Liver (tissue), 9 donors: ENCODE results near the gene CUX1. TPM values are rescaled to one million over a fixed set of nuclear protein-coding genes. Genes with fewer than 3 reads are reported as not detected.
"Not testable (repeated sequence)": the region's sequence is repeated elsewhere in the genome, so short reads cannot be mapped to it uniquely, and the experiment has no call there.

ENCODE experiments used
- DNase-seq: peaks from one replicate; pipeline ENCODE4 v3.0.0-alpha.2; 2017; ENCODE audit warnings: low spot score
- H3K27ac ChIP-seq, 2 donors: one replicate each; pipeline ENCODE4 v1.7.0; 2013; ENCODE audit warnings: inconsistent platforms in 2 of 2, low read length in 2 of 2, control low read depth in 1 of 2, low read depth in 1 of 2, mild to moderate bottlenecking in 1 of 2
- H3K27me3 ChIP-seq, 4 donors: one replicate each; pipeline versions ENCODE4 v1.6.1 to v1.7.0; 2013; ENCODE audit warnings: low read length in 3 of 4, inconsistent platforms in 1 of 4, mild to moderate bottlenecking in 1 of 4, moderate library complexity in 1 of 4; ENCODE audit not compliant: control insufficient read depth in 4 of 4, insufficient read depth in 4 of 4
- H3K36me3 ChIP-seq, 4 donors: one replicate each; pipeline versions ENCODE4 v1.6.1 to v1.7.0; 2013; ENCODE audit warnings: low read length in 3 of 4, mild to moderate bottlenecking in 3 of 4, low read depth in 1 of 4, moderate library complexity in 1 of 4; ENCODE audit not compliant: control insufficient read depth in 4 of 4, insufficient read depth in 3 of 4
- H3K4me1 ChIP-seq, 4 donors: one replicate each; pipeline versions ENCODE4 v1.6.1 to v1.7.0; 2013; ENCODE audit warnings: low read length in 3 of 4, mild to moderate bottlenecking in 3 of 4, moderate library complexity in 1 of 4; ENCODE audit not compliant: control insufficient read depth in 4 of 4, insufficient read depth in 4 of 4
- H3K4me3 ChIP-seq, 3 donors: one replicate each; pipeline versions ENCODE4 v1.6.1 to v1.7.0; 2013; ENCODE audit warnings: low read length in 3 of 3, control low read depth in 1 of 3, low read depth in 1 of 3, mild to moderate bottlenecking in 1 of 3
- H3K9ac ChIP-seq, 2 donors: one replicate each; pipeline ENCODE4 v1.7.0; 2013; ENCODE audit warnings: low read length in 2 of 2, mild to moderate bottlenecking in 2 of 2, moderate library complexity in 2 of 2, control low read depth in 1 of 2, low read depth in 1 of 2
- H3K9me3 ChIP-seq, 4 donors: one replicate each; pipeline versions ENCODE4 v1.6.1 to v1.7.0; 2013; ENCODE audit warnings: low read length in 3 of 4; ENCODE audit not compliant: control insufficient read depth in 4 of 4
- ATF3 ChIP-seq: IDR thresholded peaks from 2 replicates; pipeline ENCODE4 v1.6.1; 2016; ENCODE audit warnings: antibody characterized with exemption
- EGR1 ChIP-seq, 2 donors: IDR thresholded peaks; 2 replicates each; pipeline ENCODE4 v1.6.1; 2016 to 2018; ENCODE audit warnings: antibody characterized with exemption in 2 of 2, low read depth in 2 of 2
- FOXA2 ChIP-seq: IDR thresholded peaks from 2 replicates; pipeline ENCODE4 v1.6.1; 2016; ENCODE audit warnings: antibody characterized with exemption
- GABPA ChIP-seq, 2 donors: IDR thresholded peaks in 1 of 2; conservative IDR thresholded peaks in 1 of 2; 2 replicates each; pipeline ENCODE4 v1.6.1; 2016; ENCODE audit warnings: antibody characterized with exemption in 2 of 2, mild to moderate bottlenecking in 1 of 2, moderate library complexity in 1 of 2
- HNF4G ChIP-seq: IDR thresholded peaks from 2 replicates; pipeline ENCODE4 v1.6.1; 2016; ENCODE audit warnings: antibody characterized with exemption
- NR2F2 ChIP-seq: IDR thresholded peaks from 2 replicates; pipeline ENCODE4 v1.6.1; 2016; ENCODE audit warnings: antibody characterized with exemption
- REST ChIP-seq: IDR thresholded peaks from 2 replicates; pipeline ENCODE4 v1.6.1; 2016; ENCODE audit warnings: antibody characterized with exemption, mild to moderate bottlenecking
- TAF1 ChIP-seq: conservative IDR thresholded peaks from 2 replicates; pipeline ENCODE4 v1.6.1; 2016; ENCODE audit warnings: antibody characterized with exemption, mild to moderate bottlenecking
- WGBS: extraction: QIAGEN DNeasy Blood & Tissue Kit; methylation state at CpG from one replicate; pipeline ENCODE4 v1.1.7; 2013; 5-methylcytosine and 5-hydroxymethylcytosine counted together
- polyA plus RNA-seq, 2 donors: library from polyadenylated mRNA; stranded (reverse) in 1 of 2; unstranded in 1 of 2; fragments of 200-250 nt in 1 of 2; fragments of >200 nt in 1 of 2; fragmentation: Nextera tagmentation in 1 of 2; extraction: Ambion mirVana in 1 of 2; gene quantifications; one replicate each; pipeline versions ENCODE4 v1.2.1 to v1.2.3, GENCODE V29; 2013 to 2015
- total RNA-seq, 2 donors: library from RNA; depleted of rRNA; stranded (reverse); fragments of >200 nt; gene quantifications; one replicate each; pipeline ENCODE4 v1.2.3, GENCODE V29; 2014
- donor health status: healthy.
- donor health status: healthy.
- donor health status: healthy.
- donor health status: healthy.
- donor health status: healthy.

Gene CUX1
- total and polyA plus RNA-seq, 4 donors = 18.6 to 40.6 (median 21.4) TPM

DNA sequence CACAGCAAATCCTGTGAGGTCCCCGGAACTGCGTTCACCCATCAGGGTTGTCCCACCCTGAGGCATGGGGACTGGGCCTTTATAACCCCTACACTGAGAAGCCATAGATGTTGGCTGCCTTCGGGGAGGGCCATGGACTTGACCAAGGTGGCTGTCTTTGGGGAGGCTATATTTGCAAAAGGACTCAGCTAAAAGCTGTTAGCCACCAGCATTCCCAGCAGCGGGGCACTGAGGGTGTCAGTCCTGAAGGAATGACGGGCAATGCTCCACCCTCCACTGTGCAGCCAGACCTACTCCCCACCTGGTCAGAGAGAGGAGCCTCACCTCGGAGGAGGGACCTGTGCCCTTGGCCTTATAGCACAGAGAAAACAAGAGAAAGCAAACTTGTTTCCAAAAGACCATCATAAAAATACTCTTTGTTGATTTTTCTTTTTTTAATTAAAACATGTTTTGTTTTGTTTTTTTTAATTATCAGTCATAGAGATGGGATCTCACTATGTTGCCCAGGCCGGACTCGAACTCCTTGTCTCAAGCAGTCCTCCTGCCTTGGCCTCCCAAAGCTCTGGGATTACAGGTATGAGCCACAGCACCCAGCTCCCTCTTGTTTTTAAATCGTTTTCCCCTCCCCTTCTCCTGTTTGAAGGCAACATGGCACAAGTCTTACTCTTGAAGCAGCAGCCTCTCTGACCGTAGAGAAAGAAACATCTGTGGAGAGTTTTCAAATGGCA, 26.7 kb upstream of the CUX1 start:
- no peaks in the 10 kb centered on the region for H3K27me3 ChIP-seq
- no peak for TF ChIP-seq GABPA (IDR thresholded peaks at IDR 0.05 in 1 of 2, conservative IDR thresholded peaks at IDR 0.05 in 1 of 2)
- no peak for TF ChIP-seq NR2F2
- TF ChIP-seq FOXA2 = no peak
- no peak for TF ChIP-seq EGR1 (IDR thresholded peaks at IDR 0.05; ENCODE audit: low read depth in 2 of 2)
- H3K4me1 ChIP-seq = no peaks in the 10 kb centered on the region
- no peak overlapping the region for H3K27ac ChIP-seq
- no peak for DNase-seq
- no peak overlapping the region for H3K9ac ChIP-seq
- H3K4me3 ChIP-seq = no peak overlapping the region
- H3K36me3 ChIP-seq = no peaks in the 10 kb centered on the region
- 89% methylated on average over 10 of the region's 10 CpGs for WGBS
- H3K9me3 ChIP-seq = no peaks in the 10 kb centered on the region

- no peak overlapping the region for H3K27ac ChIP-seq
- no peaks in the 10 kb centered on the region for H3K9me3 ChIP-seq
- no peak for DNase-seq
- no peak overlapping the region for H3K9ac ChIP-seq
- no peaks in the 10 kb centered on the region for H3K27me3 ChIP-seq
- H3K36me3 ChIP-seq = no peaks in the 10 kb centered on the region
- 78% methylated on average over 9 of the region's 9 CpGs for WGBS
- H3K4me3 ChIP-seq = no peak overlapping the region
- peak; percentile 48 for TF ChIP-seq REST
- no peak for TF ChIP-seq NR2F2
- no peaks in the 10 kb centered on the region for H3K4me1 ChIP-seq
Measured at GRCh38 chr7:101792051-101792681, 25.3 kb upstream of the CUX1 start.

DNA sequence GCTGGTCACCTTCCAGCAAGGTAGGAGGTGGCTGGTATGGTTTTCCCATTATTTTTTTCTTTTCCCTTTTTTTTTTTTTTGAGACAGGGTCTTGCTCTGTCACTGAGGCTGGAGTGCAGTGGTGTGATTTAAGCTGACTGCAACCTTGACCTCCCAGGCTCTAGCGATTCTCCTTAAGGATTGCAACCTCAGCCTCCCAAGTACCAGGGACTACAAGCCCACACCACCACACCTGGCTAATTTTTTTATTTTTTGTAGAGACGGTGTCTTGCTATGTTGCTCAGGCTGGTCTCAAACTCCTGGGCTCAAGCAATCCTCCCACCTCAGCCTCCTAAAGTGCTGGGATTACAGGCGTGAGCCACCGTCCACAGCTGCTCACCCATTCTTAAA, 24.7 kb upstream of the CUX1 start:
- WGBS = 96% methylated on average over 4 of the region's 4 CpGs
- not testable (repeated sequence) for H3K9me3 ChIP-seq, H3K4me1 ChIP-seq, H3K36me3 ChIP-seq, DNase-seq, H3K27ac ChIP-seq, H3K4me3 ChIP-seq, H3K27me3 ChIP-seq, H3K9ac ChIP-seq

GRCh38 chr7:101795461-101795860, 22.0 kb upstream of the CUX1 start:
- Histone ChIP-seq H3K9me3 (no peaks in the 10 kb centered on the region), H3K9ac (no peak overlapping the region), H3K4me1 (no peaks in the 10 kb centered on the region), H3K27ac (no peak overlapping the region), H3K4me3 (no peak overlapping the region), H3K36me3 (no peaks in the 10 kb centered on the region), H3K27me3 (no peaks in the 10 kb centered on the region)
- no peak for DNase-seq
- 97% methylated on average over 5 of the region's 5 CpGs for WGBS
- TF ChIP-seq NR2F2 (no peak), HNF4G (no peak), ATF3 (no peak), GABPA (IDR thresholded peaks at IDR 0.05 in 1 of 2, conservative IDR thresholded peaks at IDR 0.05 in 1 of 2) (no peak), TAF1 (no peak), EGR1 (IDR thresholded peaks at IDR 0.05; ENCODE audit: low read depth in 2 of 2) (no peak)

DNA sequence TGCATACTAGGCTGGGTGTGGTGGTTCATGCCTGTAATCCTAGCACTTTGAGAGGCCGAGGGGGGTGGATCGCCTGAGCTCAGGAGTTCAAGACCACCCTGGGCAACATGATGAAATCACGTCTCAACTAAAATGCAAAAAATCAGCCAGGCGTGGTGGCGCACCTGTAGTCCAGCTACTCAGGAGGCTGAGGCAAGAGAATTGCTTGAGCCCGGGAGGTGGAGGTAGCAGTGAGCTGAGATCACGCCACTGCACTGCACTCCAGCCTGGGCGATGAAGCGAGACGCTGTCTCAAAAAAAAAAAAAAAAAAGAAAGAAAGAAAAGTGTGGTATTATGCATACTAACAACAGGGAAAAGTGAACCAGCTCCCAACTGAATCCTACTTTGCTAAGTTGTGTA, 19.3 kb upstream of the CUX1 start:
- not testable (repeated sequence) for H3K36me3 ChIP-seq, H3K4me1 ChIP-seq, H3K27me3 ChIP-seq, H3K9me3 ChIP-seq, H3K4me3 ChIP-seq, DNase-seq, H3K9ac ChIP-seq, H3K27ac ChIP-seq
- 92% methylated on average over 10 of the region's 10 CpGs for WGBS
